ENCODE results near the gene COBL.

The COBL gene

GRCh38 chr7:51303142-51303525 lies 13.5 kb downstream of the COBL start:
- DNase-seq (ENCODE audit: low read depth in 2 of 2), result no peak

- no peak for DNase-seq (ENCODE audit: low read depth in 2 of 2)
Measured at GRCh38 chr7:51301806-51302205, 14.8 kb downstream of the COBL start.

- no peak for DNase-seq (ENCODE audit: low read depth in 2 of 2)
Measured at GRCh38 chr7:51300762-51301674, 15.6 kb downstream of the COBL start.

- DNase-seq (ENCODE audit: low read depth in 2 of 2), result no peak
Measured at GRCh38 chr7:51299391-51300133, 17.0 kb downstream of the COBL start.

- DNase-seq (ENCODE audit: low read depth in 2 of 2), result no peak
Measured at GRCh38 chr7:51298912-51299311, 17.7 kb downstream of the COBL start.

GRCh38 chr7:51297986-51298385 lies 18.6 kb downstream of the COBL start:
- no peak for DNase-seq (ENCODE audit: low read depth in 2 of 2)

- no peak for DNase-seq (ENCODE audit: low read depth in 2 of 2)
Measured at GRCh38 chr7:51295440-51296245, 21.0 kb downstream of the COBL start.

GRCh38 chr7:51292596-51292995 lies 24.0 kb downstream of the COBL start:
- no peak for DNase-seq (ENCODE audit: low read depth in 2 of 2)

GRCh38 chr7:51290702-51291540 lies 25.7 kb downstream of the COBL start:
- no peak for DNase-seq (ENCODE audit: low read depth in 2 of 2)

- DNase-seq (ENCODE audit: low read depth in 2 of 2), result no peak
Measured at GRCh38 chr7:51290304-51290637, 26.3 kb downstream of the COBL start.

GRCh38 chr7:51289623-51290303 lies 26.8 kb downstream of the COBL start:
- DNase-seq (ENCODE audit: low read depth in 2 of 2), result no peak

- DNase-seq (ENCODE audit: low read depth in 2 of 2), result no peak
Measured at GRCh38 chr7:51288896-51289622, 27.6 kb downstream of the COBL start.

- DNase-seq (ENCODE audit: low read depth in 2 of 2), result no peak
Measured at GRCh38 chr7:51286401-51286800, 30.2 kb downstream of the COBL start.

GRCh38 chr7:51280156-51280555 lies 36.5 kb downstream of the COBL start:
- DNase-seq (ENCODE audit: low read depth in 2 of 2), result no peak

GRCh38 chr7:51279391-51280023 lies 37.1 kb downstream of the COBL start:
- no peak for DNase-seq (ENCODE audit: low read depth in 2 of 2)

- DNase-seq (ENCODE audit: low read depth in 2 of 2), result no peak
Measured at GRCh38 chr7:51278797-51279196, 37.8 kb downstream of the COBL start.

GRCh38 chr7:51276967-51277366 lies 39.6 kb downstream of the COBL start:
- no peak for DNase-seq (ENCODE audit: low read depth in 2 of 2)

- DNase-seq (ENCODE audit: low read depth in 2 of 2), result no peak
Measured at GRCh38 chr7:51276091-51276605, 40.5 kb downstream of the COBL start.

- DNase-seq (ENCODE audit: low read depth in 2 of 2), result no peak
Measured at GRCh38 chr7:51275532-51275931, 41.1 kb downstream of the COBL start.

Measured in stimulated activated CD8-positive, alpha-beta memory T cell treated with anti-CD3 and anti-CD28 coated beads, Interleukin-2, amount 100 ng/mL, for 1 hour (primary cell).